HL-60 (cell line): ENCODE results near the gene ADAMTS2.

Source experiments
- POLR2AphosphoS5 ChIP-seq: IDR thresholded peaks from 2 replicates; pipeline ENCODE4 v1.6.1; 2012; ENCODE audit warnings: low read depth
- REST ChIP-seq: IDR thresholded peaks from 2 replicates; pipeline ENCODE4 v1.6.1; 2012; ENCODE audit warnings: low read depth; ENCODE audit not compliant: insufficient replicate concordance
- TF ChIP-seq, protein P1 (sequence below): IDR thresholded peaks from one replicate; pipeline ENCODE4 v1.5.1; 2011; ENCODE audit warnings: low read length, control low read depth, inconsistent platforms; ENCODE audit not compliant: insufficient read depth

- TF ChIP-seq, protein P1, sequence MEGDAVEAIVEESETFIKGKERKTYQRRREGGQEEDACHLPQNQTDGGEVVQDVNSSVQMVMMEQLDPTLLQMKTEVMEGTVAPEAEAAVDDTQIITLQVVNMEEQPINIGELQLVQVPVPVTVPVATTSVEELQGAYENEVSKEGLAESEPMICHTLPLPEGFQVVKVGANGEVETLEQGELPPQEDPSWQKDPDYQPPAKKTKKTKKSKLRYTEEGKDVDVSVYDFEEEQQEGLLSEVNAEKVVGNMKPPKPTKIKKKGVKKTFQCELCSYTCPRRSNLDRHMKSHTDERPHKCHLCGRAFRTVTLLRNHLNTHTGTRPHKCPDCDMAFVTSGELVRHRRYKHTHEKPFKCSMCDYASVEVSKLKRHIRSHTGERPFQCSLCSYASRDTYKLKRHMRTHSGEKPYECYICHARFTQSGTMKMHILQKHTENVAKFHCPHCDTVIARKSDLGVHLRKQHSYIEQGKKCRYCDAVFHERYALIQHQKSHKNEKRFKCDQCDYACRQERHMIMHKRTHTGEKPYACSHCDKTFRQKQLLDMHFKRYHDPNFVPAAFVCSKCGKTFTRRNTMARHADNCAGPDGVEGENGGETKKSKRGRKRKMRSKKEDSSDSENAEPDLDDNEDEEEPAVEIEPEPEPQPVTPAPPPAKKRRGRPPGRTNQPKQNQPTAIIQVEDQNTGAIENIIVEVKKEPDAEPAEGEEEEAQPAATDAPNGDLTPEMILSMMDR: no peak
- no peak for TF ChIP-seq POLR2AphosphoS5
- no peak for TF ChIP-seq REST
Observed at GRCh38 chr5:179244044-179244443, 101.2 kb downstream of the ADAMTS2 start.
